ENCODE measurements around the gene KDSR.

Gene KDSR

GRCh38 chr18:63322908-63323634 lies 43.9 kb downstream of the KDSR start:
- no peak overlapping the region for H3K27ac ChIP-seq (ENCODE audit: insufficient read depth, low read length, poor library complexity, severe bottlenecking)
- no peaks in the 10 kb centered on the region for H3K27me3 ChIP-seq (replicated peaks; ENCODE audit: control insufficient read depth, insufficient read depth, low read length, poor library complexity, severe bottlenecking)
- no peaks in the 10 kb centered on the region for H3K36me3 ChIP-seq (ENCODE audit: control insufficient read depth, insufficient read depth, low read length)
- H3K9me3 ChIP-seq (ENCODE audit: control insufficient read depth, low read length): no peaks in the 10 kb centered on the region
- peaks cover 4% of the 10 kb centered on the region for H3K4me1 ChIP-seq (ENCODE audit: control insufficient read depth, insufficient read depth, low read length, poor library complexity, severe bottlenecking)
- peak in 2 of 3 donors; percentile 29 to 49 for DNase-seq
- no peak overlapping the region for H3K4me3 ChIP-seq (ENCODE audit: insufficient read depth, low read depth, low read length, poor library complexity, severe bottlenecking)

GRCh38 chr18:63322206-63322605 lies 44.8 kb downstream of the KDSR start:
- Histone ChIP-seq H3K27ac (ENCODE audit: insufficient read depth, low read length, poor library complexity, severe bottlenecking) (no peak overlapping the region), H3K4me3 (ENCODE audit: insufficient read depth, low read depth, low read length, poor library complexity, severe bottlenecking) (no peak overlapping the region), H3K4me1 (ENCODE audit: control insufficient read depth, insufficient read depth, low read length, poor library complexity, severe bottlenecking) (peaks cover 11% of the 10 kb centered on the region), H3K36me3 (ENCODE audit: control insufficient read depth, insufficient read depth, low read length) (no peaks in the 10 kb centered on the region), H3K27me3 (replicated peaks; ENCODE audit: control insufficient read depth, insufficient read depth, low read length, poor library complexity, severe bottlenecking) (no peaks in the 10 kb centered on the region), H3K9me3 (ENCODE audit: control insufficient read depth, low read length) (no peaks in the 10 kb centered on the region)
- DNase-seq: no peak

GRCh38 chr18:63321291-63321690 lies 45.7 kb downstream of the KDSR start:
- H3K4me1 ChIP-seq (ENCODE audit: control insufficient read depth, insufficient read depth, low read length, poor library complexity, severe bottlenecking): peaks cover 12% of the 10 kb centered on the region
- H3K4me3 ChIP-seq (ENCODE audit: insufficient read depth, low read depth, low read length, poor library complexity, severe bottlenecking): no peak overlapping the region
- no peaks in the 10 kb centered on the region for H3K9me3 ChIP-seq (ENCODE audit: control insufficient read depth, low read length)
- no peaks in the 10 kb centered on the region for H3K27me3 ChIP-seq (replicated peaks; ENCODE audit: control insufficient read depth, insufficient read depth, low read length, poor library complexity, severe bottlenecking)
- no peak for DNase-seq
- H3K27ac ChIP-seq (ENCODE audit: insufficient read depth, low read length, poor library complexity, severe bottlenecking): peak overlapping the region; percentile 68
- no peaks in the 10 kb centered on the region for H3K36me3 ChIP-seq (ENCODE audit: control insufficient read depth, insufficient read depth, low read length)

GRCh38 chr18:63320975-63321265 lies 46.1 kb downstream of the KDSR start:
- Histone ChIP-seq H3K9me3 (ENCODE audit: control insufficient read depth, low read length) (no peaks in the 10 kb centered on the region), H3K4me1 (ENCODE audit: control insufficient read depth, insufficient read depth, low read length, poor library complexity, severe bottlenecking) (peaks cover 12% of the 10 kb centered on the region), H3K4me3 (ENCODE audit: insufficient read depth, low read depth, low read length, poor library complexity, severe bottlenecking) (peak overlapping the region; percentile 51), H3K36me3 (ENCODE audit: control insufficient read depth, insufficient read depth, low read length) (no peaks in the 10 kb centered on the region), H3K27ac (ENCODE audit: insufficient read depth, low read length, poor library complexity, severe bottlenecking) (peak overlapping the region; percentile 68), H3K27me3 (replicated peaks; ENCODE audit: control insufficient read depth, insufficient read depth, low read length, poor library complexity, severe bottlenecking) (no peaks in the 10 kb centered on the region)
- peak in 1 of 3 donors; percentile 27 for DNase-seq

GRCh38 chr18:63320123-63320974 lies 46.7 kb downstream of the KDSR start:
- no peaks in the 10 kb centered on the region for H3K9me3 ChIP-seq (ENCODE audit: control insufficient read depth, low read length)
- no peaks in the 10 kb centered on the region for H3K36me3 ChIP-seq (ENCODE audit: control insufficient read depth, insufficient read depth, low read length)
- H3K4me3 ChIP-seq (ENCODE audit: insufficient read depth, low read depth, low read length, poor library complexity, severe bottlenecking): peak overlapping the region; percentile 51
- no peaks in the 10 kb centered on the region for H3K27me3 ChIP-seq (replicated peaks; ENCODE audit: control insufficient read depth, insufficient read depth, low read length, poor library complexity, severe bottlenecking)
- DNase-seq: peak; percentile 83 to 84 (median 83)
- peaks cover 13% of the 10 kb centered on the region for H3K4me1 ChIP-seq (ENCODE audit: control insufficient read depth, insufficient read depth, low read length, poor library complexity, severe bottlenecking)
- peak overlapping the region; percentile 68 for H3K27ac ChIP-seq (ENCODE audit: insufficient read depth, low read length, poor library complexity, severe bottlenecking)

- no peaks in the 10 kb centered on the region for H3K36me3 ChIP-seq (ENCODE audit: control insufficient read depth, insufficient read depth, low read length)
- H3K27me3 ChIP-seq (replicated peaks; ENCODE audit: control insufficient read depth, insufficient read depth, low read length, poor library complexity, severe bottlenecking): no peaks in the 10 kb centered on the region
- no peaks in the 10 kb centered on the region for H3K9me3 ChIP-seq (ENCODE audit: control insufficient read depth, low read length)
- peak within 1 kb of the TSS; percentile 84 for H3K27ac ChIP-seq (ENCODE audit: insufficient read depth, low read length, poor library complexity, severe bottlenecking)
- peaks cover 20% of the 10 kb centered on the region for H3K4me1 ChIP-seq (ENCODE audit: control insufficient read depth, insufficient read depth, low read length, poor library complexity, severe bottlenecking)
- DNase-seq: no peak
- peak within 1 kb of the TSS; percentile 89 for H3K4me3 ChIP-seq (ENCODE audit: insufficient read depth, low read depth, low read length, poor library complexity, severe bottlenecking)
Observed at GRCh38 chr18:63319383-63320122, 47.5 kb downstream of the KDSR start, which contains the start of gene BCL2. Gene BCL2 (minus strand): TSS chr18:63319769.

- no peaks in the 10 kb centered on the region for H3K36me3 ChIP-seq (ENCODE audit: control insufficient read depth, insufficient read depth, low read length)
- H3K27ac ChIP-seq (ENCODE audit: insufficient read depth, low read length, poor library complexity, severe bottlenecking): peak overlapping the region; percentile 84
- peak overlapping the region; percentile 89 for H3K4me3 ChIP-seq (ENCODE audit: insufficient read depth, low read depth, low read length, poor library complexity, severe bottlenecking)
- H3K9me3 ChIP-seq (ENCODE audit: control insufficient read depth, low read length): no peaks in the 10 kb centered on the region
- no peaks in the 10 kb centered on the region for H3K27me3 ChIP-seq (replicated peaks; ENCODE audit: control insufficient read depth, insufficient read depth, low read length, poor library complexity, severe bottlenecking)
- no peak for DNase-seq
- H3K4me1 ChIP-seq (ENCODE audit: control insufficient read depth, insufficient read depth, low read length, poor library complexity, severe bottlenecking): peaks cover 20% of the 10 kb centered on the region
Observed at GRCh38 chr18:63318889-63319382, 48.1 kb downstream of the KDSR start.

GRCh38 chr18:63317982-63318888 lies 48.8 kb downstream of the KDSR start:
- peak overlapping the region; percentile 89 for H3K4me3 ChIP-seq (ENCODE audit: insufficient read depth, low read depth, low read length, poor library complexity, severe bottlenecking)
- H3K9me3 ChIP-seq (ENCODE audit: control insufficient read depth, low read length): no peaks in the 10 kb centered on the region
- H3K27me3 ChIP-seq (replicated peaks; ENCODE audit: control insufficient read depth, insufficient read depth, low read length, poor library complexity, severe bottlenecking): no peaks in the 10 kb centered on the region
- peak; percentile 69 to 76 (median 73) for DNase-seq
- H3K36me3 ChIP-seq (ENCODE audit: control insufficient read depth, insufficient read depth, low read length): no peaks in the 10 kb centered on the region
- peaks cover 20% of the 10 kb centered on the region for H3K4me1 ChIP-seq (ENCODE audit: control insufficient read depth, insufficient read depth, low read length, poor library complexity, severe bottlenecking)
- peak overlapping the region; percentile 84 for H3K27ac ChIP-seq (ENCODE audit: insufficient read depth, low read length, poor library complexity, severe bottlenecking)

GRCh38 chr18:63317556-63317946 lies 49.5 kb downstream of the KDSR start:
- H3K4me1 ChIP-seq (ENCODE audit: control insufficient read depth, insufficient read depth, low read length, poor library complexity, severe bottlenecking): peaks cover 26% of the 10 kb centered on the region

More at GRCh38 chr18:63317556-63317946, 49.5 kb downstream of the KDSR start:
- no peaks in the 10 kb centered on the region for H3K9me3 ChIP-seq (ENCODE audit: control insufficient read depth, low read length)
- no peaks in the 10 kb centered on the region for H3K27me3 ChIP-seq (replicated peaks; ENCODE audit: control insufficient read depth, insufficient read depth, low read length, poor library complexity, severe bottlenecking)
- peak overlapping the region; percentile 84 for H3K27ac ChIP-seq (ENCODE audit: insufficient read depth, low read length, poor library complexity, severe bottlenecking)
- H3K4me3 ChIP-seq (ENCODE audit: insufficient read depth, low read depth, low read length, poor library complexity, severe bottlenecking): peak overlapping the region; percentile 89
- no peaks in the 10 kb centered on the region for H3K36me3 ChIP-seq (ENCODE audit: control insufficient read depth, insufficient read depth, low read length)
- DNase-seq: no peak
